ENCODE results near the gene MRPS12. TPM values are rescaled to one million over a fixed set of nuclear protein-coding genes. Genes with fewer than 3 reads are reported as not detected.
A peak's percentile ranks its signal among the peaks of the same experiment; 100 is the strongest.

MRPS12 gene
- total RNA-seq, 1 experiment from 2014 or later = 81.3 TPM

DNA sequence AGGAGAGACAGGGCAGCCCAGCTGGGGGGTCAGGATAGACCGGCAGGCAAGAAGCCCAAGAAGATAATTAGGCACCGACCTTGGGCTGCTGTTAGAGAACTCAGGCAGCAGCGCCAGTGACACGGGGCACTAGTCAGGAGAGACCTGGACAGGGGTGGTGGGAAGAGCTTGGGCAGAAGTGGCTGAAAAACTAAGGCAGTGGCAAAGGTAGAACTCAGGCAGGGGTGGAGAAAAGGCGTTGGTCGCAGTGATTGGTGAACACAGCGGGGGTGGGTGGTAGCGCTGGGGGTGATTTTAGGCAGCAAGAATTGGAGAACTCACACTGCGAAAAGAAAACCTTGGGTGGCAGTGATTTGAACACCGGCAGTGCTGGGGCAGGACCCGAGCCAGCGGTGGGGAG, 23.1 kb upstream of the MRPS12 start:
- Histone ChIP-seq H3T11ph (ENCODE audit: low read length) (no peak overlapping the region), H2BK120ac (ENCODE audit: low read depth, low read length, poor library complexity, severe bottlenecking) (no peak overlapping the region), H2BK15ac (ENCODE audit: low read depth, low read length) (no peak overlapping the region), H2AFZ (ENCODE audit: low read length) (no peak overlapping the region), H3K4ac (ENCODE audit: low read depth, low read length) (no peak overlapping the region), H3K27me3 (ENCODE audit: insufficient read depth, low read length) (no peaks in the 10 kb centered on the region), H3K9me3 (ENCODE audit: control insufficient read depth, low read depth, low read length) (no peaks in the 10 kb centered on the region), H3K23me2 (ENCODE audit: insufficient read length, low read depth, low read length, poor library complexity, severe bottlenecking) (no peaks in the 10 kb centered on the region), H3K4me1 (ENCODE audit: insufficient read depth, low read length) (no peaks in the 10 kb centered on the region; the same call in 1 of the 2 replicates), H4K8ac (replicated peaks; ENCODE audit: insufficient read length, low read depth, low read length) (no peak overlapping the region), H2BK12ac (ENCODE audit: insufficient read length, low read depth, low read length) (no peak overlapping the region), H3K9ac (ENCODE audit: extremely low read depth, insufficient read length, low read length) (no peak overlapping the region), H3K27ac (ENCODE audit: insufficient read length, low read depth, low read length) (no peak overlapping the region), H3K18ac (ENCODE audit: insufficient read length, low read depth, low read length) (no peak overlapping the region), H3K56ac (ENCODE audit: insufficient read length, low read depth, low read length) (no peak overlapping the region), H4K20me1 (ENCODE audit: control insufficient read depth, insufficient read depth, insufficient read length) (no peaks in the 10 kb centered on the region), H3K79me1 (ENCODE audit: insufficient read depth, low read depth, low read length, poor library complexity, severe bottlenecking) (no peaks in the 10 kb centered on the region), H3K4me2 (ENCODE audit: insufficient read depth, insufficient read length, low read length) (no peak overlapping the region), H2BK20ac (ENCODE audit: low read depth, low read length, poor library complexity, severe bottlenecking) (no peak overlapping the region), H4K91ac (ENCODE audit: insufficient read length, low read depth, low read length) (no peak overlapping the region), H3K23ac (ENCODE audit: insufficient read length, low read depth, low read length) (no peak overlapping the region), H2AK5ac (ENCODE audit: insufficient read length, low read length) (no peak overlapping the region), H4K5ac (ENCODE audit: insufficient read length, low read depth, low read length) (no peak overlapping the region), H3K79me2 (ENCODE audit: insufficient read depth, low read length) (no peaks in the 10 kb centered on the region), H3K14ac (ENCODE audit: insufficient read depth, low read length) (no peak overlapping the region), H2BK5ac (ENCODE audit: insufficient read length, low read length) (no peak overlapping the region)
- no peaks in the 10 kb centered on the region; the same call in none of the 2 replicates for H3K27me3 Mint-ChIP-seq (ENCODE audit: low read depth)
- no peak for DNase-seq
- H3K9me3 Mint-ChIP-seq = no peaks in the 10 kb centered on the region
- TF ChIP-seq, protein P1, sequence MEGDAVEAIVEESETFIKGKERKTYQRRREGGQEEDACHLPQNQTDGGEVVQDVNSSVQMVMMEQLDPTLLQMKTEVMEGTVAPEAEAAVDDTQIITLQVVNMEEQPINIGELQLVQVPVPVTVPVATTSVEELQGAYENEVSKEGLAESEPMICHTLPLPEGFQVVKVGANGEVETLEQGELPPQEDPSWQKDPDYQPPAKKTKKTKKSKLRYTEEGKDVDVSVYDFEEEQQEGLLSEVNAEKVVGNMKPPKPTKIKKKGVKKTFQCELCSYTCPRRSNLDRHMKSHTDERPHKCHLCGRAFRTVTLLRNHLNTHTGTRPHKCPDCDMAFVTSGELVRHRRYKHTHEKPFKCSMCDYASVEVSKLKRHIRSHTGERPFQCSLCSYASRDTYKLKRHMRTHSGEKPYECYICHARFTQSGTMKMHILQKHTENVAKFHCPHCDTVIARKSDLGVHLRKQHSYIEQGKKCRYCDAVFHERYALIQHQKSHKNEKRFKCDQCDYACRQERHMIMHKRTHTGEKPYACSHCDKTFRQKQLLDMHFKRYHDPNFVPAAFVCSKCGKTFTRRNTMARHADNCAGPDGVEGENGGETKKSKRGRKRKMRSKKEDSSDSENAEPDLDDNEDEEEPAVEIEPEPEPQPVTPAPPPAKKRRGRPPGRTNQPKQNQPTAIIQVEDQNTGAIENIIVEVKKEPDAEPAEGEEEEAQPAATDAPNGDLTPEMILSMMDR (conservative IDR thresholded peaks at IDR 0.05) = no peak
- peaks cover 13 to 33% (median 28%) of the 10 kb centered on the region in 3 experiments; a peak in 6 of 7 replicates for H3K36me3 Mint-ChIP-seq (ENCODE audit: insufficient read depth in 1 of 3, low read depth in 3 of 3)
- no peak overlapping the region; a peak in 1 of 5 replicates for H3K4me3 Mint-ChIP-seq
- no CpG with 5 or more reads among the region's 12 CpGs for WGBS (ENCODE audit: extremely low coverage, insufficient read length, low lambda C conversion rate)
- H3K27ac Mint-ChIP-seq = peak overlapping the region in 2 of 3 experiments; percentile 1 to 53; a peak in 4 of 7 replicates
- H3K4me1 Mint-ChIP-seq = peaks cover 3 to 4% of the 10 kb centered on the region in 2 experiments; a peak in 3 of 4 replicates

All from H9 (cell line).